GM21423 (cell line): ENCODE measurements around the gene STYXL2.

Experiments used
- ATAC-seq: cut with Tn5 transposase; IDR thresholded peaks from one replicate; pipeline ENCODE4 v1.9.1; 2021; ENCODE audit warnings: mild to moderate bottlenecking, moderate library complexity; ENCODE audit not compliant: unreplicated experiment

STYXL2 gene

GRCh38 chr1:167105271-167106118 is 11.6 kb downstream of the STYXL2 start:
- no peak for ATAC-seq

GRCh38 chr1:167106119-167106461 is 12.2 kb downstream of the STYXL2 start:
- ATAC-seq: no peak

- no peak for ATAC-seq
Measured at GRCh38 chr1:167107456-167107855, 13.6 kb downstream of the STYXL2 start.

GRCh38 chr1:167109125-167109524 is 15.2 kb downstream of the STYXL2 start:
- no peak for ATAC-seq

- ATAC-seq: no peak
Measured at GRCh38 chr1:167110586-167110985, 16.7 kb downstream of the STYXL2 start.

DNA sequence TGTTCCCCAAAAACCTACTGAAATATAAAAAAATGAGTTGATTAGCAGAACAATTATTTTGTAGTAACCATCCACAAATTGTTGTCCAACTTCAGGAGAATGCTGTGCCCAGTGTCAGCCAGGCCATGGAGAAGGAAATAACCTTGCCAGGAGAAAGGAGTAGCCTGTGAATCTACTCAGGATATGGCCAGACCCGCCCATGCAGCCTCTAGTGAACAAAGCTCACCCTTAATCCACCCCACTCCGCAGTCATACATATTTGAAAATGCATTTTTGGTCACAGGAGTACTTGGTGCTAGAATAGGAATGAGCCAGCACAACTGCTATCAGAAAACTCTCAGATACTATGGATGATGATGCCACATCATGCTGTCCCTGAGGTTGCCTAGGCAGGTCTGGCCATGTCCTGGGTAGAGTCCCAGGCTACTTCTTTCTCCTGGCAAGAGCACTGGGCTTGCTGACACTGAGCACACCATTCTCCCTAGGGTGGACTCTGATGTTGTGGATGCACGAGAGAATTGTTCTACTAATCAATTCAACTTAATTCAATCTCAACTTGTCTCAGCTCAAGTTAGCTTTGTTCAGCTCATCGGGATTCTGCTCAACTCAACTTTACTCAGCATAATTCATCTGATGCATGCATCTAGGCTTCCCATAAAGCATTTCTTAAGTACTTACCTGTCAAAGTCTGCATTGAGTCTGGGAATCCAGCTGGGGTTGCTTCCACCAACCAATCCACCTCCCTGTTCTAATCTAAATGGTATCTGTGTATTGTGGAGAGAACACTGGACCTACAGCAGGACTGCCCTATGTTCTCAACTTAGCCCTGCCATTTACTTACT is 18.2 kb downstream of the STYXL2 start:
- no peak for ATAC-seq

DNA sequence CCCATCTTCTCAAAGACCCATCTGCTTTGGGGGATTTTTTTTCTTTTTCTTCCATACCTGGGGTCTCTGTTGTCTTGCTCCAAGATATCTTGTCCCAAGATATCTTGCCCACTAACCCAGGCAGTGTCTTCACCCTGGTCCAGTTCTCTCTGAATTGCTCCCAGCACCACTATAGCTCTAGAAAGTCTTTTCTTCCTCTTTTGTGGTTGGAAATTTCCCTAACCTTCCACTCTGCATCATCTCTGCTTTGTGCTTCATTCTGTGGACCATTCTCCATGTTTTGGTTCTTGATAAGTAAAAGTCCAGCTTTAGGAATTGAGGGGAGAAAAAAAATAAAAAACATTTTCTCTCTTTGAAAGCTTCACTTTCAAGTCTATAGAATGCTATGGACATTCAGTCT is 20.9 kb downstream of the STYXL2 start:
- no peak for ATAC-seq

DNA sequence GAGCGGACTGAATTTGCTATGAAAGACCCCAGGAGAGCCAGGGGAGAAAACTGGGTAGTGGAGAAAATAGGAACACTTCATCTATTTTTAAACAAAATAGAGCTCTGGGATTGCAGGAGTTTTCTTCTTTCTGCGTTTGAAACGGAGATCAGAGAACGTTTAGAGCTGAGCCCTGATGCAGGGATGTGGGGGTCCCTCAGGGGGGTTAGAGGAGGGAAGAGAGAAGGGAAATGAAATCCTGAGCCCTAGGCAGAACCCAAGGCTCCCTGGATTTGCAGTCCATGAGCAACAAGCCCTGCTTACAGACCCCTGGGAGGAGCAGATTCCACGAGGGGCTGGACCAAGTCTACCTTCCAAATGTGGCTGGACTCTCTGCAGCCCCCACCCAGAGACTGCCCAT is 21.8 kb downstream of the STYXL2 start:
- ATAC-seq: no peak

DNA sequence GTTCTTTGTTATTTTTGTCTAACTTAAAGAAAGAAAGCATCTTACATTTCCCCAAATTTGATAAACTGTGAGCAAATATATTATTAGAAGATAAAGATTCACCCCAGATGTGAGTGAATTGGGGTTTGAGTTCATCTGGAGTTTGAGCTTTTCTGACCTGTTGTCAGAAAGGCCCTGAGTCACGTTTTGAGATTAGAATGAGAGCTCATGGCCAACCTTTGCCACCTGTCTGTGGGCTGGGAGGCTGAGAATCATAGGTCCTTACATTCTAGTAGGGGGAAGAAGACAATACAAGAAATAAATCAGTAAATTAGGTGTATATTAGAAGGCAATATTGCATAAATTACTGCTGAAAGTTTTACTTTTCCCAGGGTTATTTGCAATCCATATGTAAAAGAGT is 22.3 kb downstream of the STYXL2 start:
- ATAC-seq: no peak

DNA sequence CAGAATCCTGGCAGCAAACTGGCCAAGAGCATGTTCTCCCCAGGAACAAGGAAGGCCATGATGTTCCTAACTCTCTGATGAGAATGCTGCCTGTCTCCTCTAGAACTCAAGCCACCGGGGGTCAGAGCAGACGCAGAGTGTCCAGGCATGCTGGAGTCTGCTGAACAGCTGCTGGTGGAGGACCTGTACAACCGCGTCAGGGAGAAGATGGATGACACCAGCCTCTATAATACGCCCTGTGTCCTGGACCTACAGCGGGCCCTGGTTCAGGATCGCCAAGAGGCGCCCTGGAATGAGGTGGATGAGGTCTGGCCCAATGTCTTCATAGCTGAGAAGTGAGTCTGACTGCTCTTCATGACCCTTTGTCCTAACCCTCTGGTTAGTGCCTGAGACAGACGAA is 23.4 kb downstream of the STYXL2 start:
- no peak for ATAC-seq

- ATAC-seq: no peak
Measured at GRCh38 chr1:167118188-167118587, 24.3 kb downstream of the STYXL2 start.

- no peak for ATAC-seq
Measured at GRCh38 chr1:167119696-167120095, 25.8 kb downstream of the STYXL2 start.

- no peak for ATAC-seq
Measured at GRCh38 chr1:167120899-167121298, 27.0 kb downstream of the STYXL2 start.

- no peak for ATAC-seq
Measured at GRCh38 chr1:167121375-167122120, 27.7 kb downstream of the STYXL2 start.

GRCh38 chr1:167122121-167122480 is 28.2 kb downstream of the STYXL2 start:
- no peak for ATAC-seq

- ATAC-seq: no peak
Measured at GRCh38 chr1:167122568-167122967, 28.7 kb downstream of the STYXL2 start.

GRCh38 chr1:167126317-167126716 is 32.4 kb downstream of the STYXL2 start:
- no peak for ATAC-seq

- no peak for ATAC-seq
Measured at GRCh38 chr1:167126811-167127210, 32.9 kb downstream of the STYXL2 start.

- ATAC-seq: no peak
Measured at GRCh38 chr1:167127236-167127635, 33.4 kb downstream of the STYXL2 start.

DNA sequence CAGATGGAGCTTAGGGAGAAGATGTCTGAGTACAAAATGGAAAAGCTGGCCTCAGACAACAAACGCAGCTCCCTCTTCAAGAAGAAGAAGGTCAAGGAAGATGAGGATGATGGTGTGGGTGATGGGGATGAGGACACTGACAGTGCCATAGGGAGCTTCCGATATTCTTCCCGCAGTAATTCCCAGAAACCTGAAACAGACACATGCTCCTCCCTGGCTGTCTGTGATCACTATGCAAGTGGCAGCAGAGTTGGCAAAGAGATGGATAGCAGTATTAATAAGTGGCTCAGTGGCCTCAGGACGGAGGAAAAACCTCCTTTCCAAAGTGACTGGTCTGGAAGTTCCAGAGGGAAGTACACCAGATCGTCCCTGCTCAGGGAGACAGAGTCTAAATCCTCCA is 33.8 kb downstream of the STYXL2 start:
- ATAC-seq: no peak
